H9 (cell line): ENCODE results near the gene METTL23. TPM values are rescaled to one million over a fixed set of nuclear protein-coding genes. Genes with fewer than 3 reads are reported as not detected.

Experiments
- DNase-seq: peaks from one replicate; pipeline ENCODE4 v3.0.0-alpha.2; 2017
- H2AFZ ChIP-seq: one replicate; pipeline ENCODE4 v1.6.1; 2013; ENCODE audit warnings: mild to moderate bottlenecking, low read length, control low read depth, moderate library complexity
- H2AK5ac ChIP-seq: 2 replicates; pipeline ENCODE4 v1.6.1; 2013; ENCODE audit warnings: low read length, control low read depth, mixed read lengths; ENCODE audit not compliant: insufficient read length
- H2BK120ac ChIP-seq: one replicate; pipeline ENCODE4 v1.6.1; 2013; ENCODE audit warnings: low read depth, mild to moderate bottlenecking, low read length, control low read depth, inconsistent platforms; ENCODE audit not compliant: poor library complexity, severe bottlenecking
- H2BK12ac ChIP-seq: 2 replicates; pipeline ENCODE4 v1.6.1; 2013; ENCODE audit warnings: low read length, control low read depth, mixed read lengths, low read depth; ENCODE audit not compliant: insufficient read length
- H2BK15ac ChIP-seq: 2 replicates; pipeline ENCODE4 v1.6.1; 2013; ENCODE audit warnings: low read depth, low read length, control low read depth
- H2BK20ac ChIP-seq: one replicate; pipeline ENCODE4 v1.6.1; 2013; ENCODE audit warnings: low read depth, mild to moderate bottlenecking, low read length, control low read depth, inconsistent platforms; ENCODE audit not compliant: poor library complexity, severe bottlenecking
- H2BK5ac ChIP-seq: 2 replicates; pipeline ENCODE4 v1.6.1; 2013; ENCODE audit warnings: low read length, control low read depth, mixed read lengths; ENCODE audit not compliant: insufficient read length
- H3K14ac ChIP-seq: 2 replicates; pipeline ENCODE4 v1.6.1; 2013; ENCODE audit warnings: low read length, control low read depth; ENCODE audit not compliant: insufficient read depth
- H3K18ac ChIP-seq: 2 replicates; pipeline ENCODE4 v1.6.1; 2013; ENCODE audit warnings: low read depth, mild to moderate bottlenecking, mixed read lengths, low read length, control low read depth; ENCODE audit not compliant: insufficient read length
- H3K23ac ChIP-seq: 2 replicates; pipeline ENCODE4 v1.6.1; 2013; ENCODE audit warnings: low read length, control low read depth, mixed read lengths, low read depth; ENCODE audit not compliant: insufficient read length
- H3K23me2 ChIP-seq: 2 replicates; pipeline ENCODE4 v1.6.1; 2013; ENCODE audit warnings: low read depth, mild to moderate bottlenecking, mixed read lengths, low read length, control low read depth; ENCODE audit not compliant: insufficient read length, poor library complexity, severe bottlenecking
- H3K27ac ChIP-seq: 2 replicates; pipeline ENCODE4 v1.5.1; 2013; ENCODE audit warnings: low read length, control low read depth, mixed read lengths, low read depth; ENCODE audit not compliant: insufficient read length
- H3K27me3 ChIP-seq: 2 replicates; pipeline ENCODE4 v1.6.1; 2013; ENCODE audit warnings: low read length, control low read depth, inconsistent platforms; ENCODE audit not compliant: insufficient read depth
- H3K4ac ChIP-seq: 2 replicates; pipeline ENCODE4 v1.6.1; 2013; ENCODE audit warnings: low read depth, mild to moderate bottlenecking, control low read depth, inconsistent platforms, low read length, moderate library complexity
- H3K4me1 ChIP-seq: 2 replicates; pipeline ENCODE4 v1.6.1; 2013; ENCODE audit warnings: low read length, control low read depth, inconsistent platforms; ENCODE audit not compliant: insufficient read depth
- H3K4me2 ChIP-seq: 2 replicates; pipeline ENCODE4 v1.6.1; 2013; ENCODE audit warnings: low read length, control low read depth, mixed read lengths; ENCODE audit not compliant: insufficient read length, insufficient read depth
- H3K56ac ChIP-seq: 2 replicates; pipeline ENCODE4 v1.6.1; 2013; ENCODE audit warnings: low read depth, mild to moderate bottlenecking, mixed read lengths, low read length, control low read depth; ENCODE audit not compliant: insufficient read length
- H3K79me1 ChIP-seq: 2 replicates; pipeline ENCODE4 v1.6.1; 2013; ENCODE audit warnings: low read depth, mild to moderate bottlenecking, moderate library complexity, low read length, control low read depth, inconsistent platforms; ENCODE audit not compliant: insufficient read depth, poor library complexity, severe bottlenecking
- H3K79me2 ChIP-seq: 2 replicates; pipeline ENCODE4 v1.6.1; 2013; ENCODE audit warnings: low read length, control low read depth, inconsistent platforms; ENCODE audit not compliant: insufficient read depth
- H3K9ac ChIP-seq: 2 replicates; pipeline ENCODE4 v1.6.1; 2013; ENCODE audit warnings: low read length, control low read depth, mixed read lengths; ENCODE audit not compliant: insufficient read length; ENCODE audit errors: extremely low read depth
- H3K9me3 ChIP-seq: one replicate; pipeline ENCODE4 v1.6.1; 2013; ENCODE audit warnings: low read depth, low read length, inconsistent platforms; ENCODE audit not compliant: control insufficient read depth
- H3T11ph ChIP-seq: one replicate; pipeline ENCODE4 v1.6.1; 2013; ENCODE audit warnings: mild to moderate bottlenecking, low read length, control low read depth, inconsistent platforms
- H4K20me1 ChIP-seq: one replicate; pipeline ENCODE4 v1.6.1; 2013; ENCODE audit not compliant: control insufficient read depth, insufficient read length, insufficient read depth
- H4K5ac ChIP-seq: 2 replicates; pipeline ENCODE4 v1.6.1; 2013; ENCODE audit warnings: low read depth, mild to moderate bottlenecking, mixed read lengths, low read length, control low read depth; ENCODE audit not compliant: insufficient read length
- H4K8ac ChIP-seq: replicated peaks from 2 replicates; pipeline ENCODE4 v1.6.1; 2013; ENCODE audit warnings: low read length, control low read depth, mixed read lengths, low read depth; ENCODE audit not compliant: insufficient read length
- H4K91ac ChIP-seq: 2 replicates; pipeline ENCODE4 v1.6.1; 2013; ENCODE audit warnings: low read depth, mild to moderate bottlenecking, moderate library complexity, mixed read lengths, low read length, control low read depth; ENCODE audit not compliant: insufficient read length
- H3K27ac Mint-ChIP-seq, 3 experiments: 2 replicates in 2 of 3; 3 replicates in 1 of 3; pipeline ENCODE4 v1.8.0; 2020 to 2021; ENCODE audit warnings: mixed read lengths in 3 of 3, mild to moderate bottlenecking in 1 of 3, moderate library complexity in 1 of 3
- H3K27me3 Mint-ChIP-seq: 2 replicates; pipeline ENCODE4 v1.8.0; 2021; ENCODE audit warnings: low read depth, mild to moderate bottlenecking, moderate library complexity, mixed read lengths
- H3K36me3 Mint-ChIP-seq, 3 experiments: 2 replicates in 2 of 3; 3 replicates in 1 of 3; pipeline ENCODE4 v1.8.0; 2020 to 2021; ENCODE audit warnings: low read depth in 3 of 3, mixed read lengths in 3 of 3; ENCODE audit not compliant: insufficient read depth in 1 of 3
- H3K4me1 Mint-ChIP-seq, 2 experiments: 2 replicates each; pipeline ENCODE4 v1.8.0; 2020; ENCODE audit warnings: mixed read lengths in 2 of 2
- H3K4me3 Mint-ChIP-seq, 2 experiments: 2 replicates in 1 of 2; 3 replicates in 1 of 2; pipeline ENCODE4 v1.8.0; 2020 to 2021; ENCODE audit warnings: mild to moderate bottlenecking in 2 of 2, mixed read lengths in 2 of 2, moderate library complexity in 1 of 2
- H3K9me3 Mint-ChIP-seq, 2 experiments: 2 replicates in 1 of 2; 3 replicates in 1 of 2; pipeline ENCODE4 v1.8.0; 2020; ENCODE audit warnings: mild to moderate bottlenecking in 2 of 2, mixed read lengths in 2 of 2, moderate library complexity in 1 of 2
- WGBS: extraction: QIAGEN DNeasy Blood & Tissue Kit; methylation state at CpG from one replicate; pipeline ENCODE4 v1.1.7; 2013; ENCODE audit warnings: missing lambda C conversion rate, low lambda C conversion rate, mixed read lengths; ENCODE audit not compliant: insufficient read length; ENCODE audit errors: extremely low coverage; 5-methylcytosine and 5-hydroxymethylcytosine counted together
- total RNA-seq: library from RNA; stranded (reverse); gene quantifications from 2 replicates; pipeline ENCODE4 v1.2.1, GENCODE V29; 2021
- TF ChIP-seq, protein P1 (sequence below): fragments of 200-600 bp; sonication (generic); conservative IDR thresholded peaks from 3 replicates; pipeline ENCODE4 v1.8.0; 2021; ENCODE audit warnings: antibody characterized with exemption, mild to moderate bottlenecking

Gene METTL23
- total RNA-seq, 1 experiment from 2014 or later, result 29.9 TPM

DNA sequence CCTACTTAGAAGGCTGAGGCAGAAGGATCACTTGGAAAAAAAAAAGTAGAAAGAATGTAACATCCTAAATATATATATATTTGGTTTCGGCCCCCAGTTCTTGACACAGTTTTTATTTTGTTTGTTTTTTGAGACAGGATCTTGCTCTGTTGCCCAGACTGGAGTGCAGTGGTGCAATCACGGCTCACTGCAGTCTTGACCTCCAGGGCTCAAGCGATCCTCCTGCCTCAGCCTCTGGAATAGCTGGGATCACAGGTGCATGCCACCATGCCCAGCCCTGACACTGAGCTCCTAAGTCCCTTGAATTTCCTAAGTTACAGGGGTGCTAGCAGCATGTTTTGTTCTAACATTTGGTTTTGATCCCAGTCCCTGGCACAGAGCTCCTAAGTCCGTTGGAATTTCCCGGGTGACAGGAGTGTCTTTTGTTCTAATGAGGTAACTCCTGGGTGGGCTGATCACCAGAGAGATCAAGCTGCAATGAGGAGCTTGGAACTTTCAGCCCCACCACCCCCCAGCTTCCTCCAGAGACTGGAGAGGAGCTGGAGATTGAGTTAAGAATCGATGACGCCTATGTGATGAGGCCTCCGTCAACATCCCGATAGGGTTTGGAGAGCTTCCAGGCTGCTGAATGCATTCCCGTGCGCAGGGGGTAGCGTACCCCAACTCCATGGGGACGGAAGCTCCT lies 35.9 kb upstream of the METTL23 start:
- H3K79me1 ChIP-seq, result no peaks in the 10 kb centered on the region
- Mint-ChIP-seq H3K9me3 (no peaks in the 10 kb centered on the region), H3K27ac (no peak overlapping the region), H3K36me3 (no peaks in the 10 kb centered on the region), H3K4me1 (peaks cover 16 to 30% of the 10 kb centered on the region in 2 experiments), H3K4me3 (no peak overlapping the region), H3K27me3 (no peaks in the 10 kb centered on the region)
- H4K20me1 ChIP-seq, result no peaks in the 10 kb centered on the region
- H4K8ac ChIP-seq, result no peak overlapping the region
- no peak overlapping the region for H3K23ac ChIP-seq
- H3K79me2 ChIP-seq, result no peaks in the 10 kb centered on the region
- no peak overlapping the region for H3K4ac ChIP-seq
- H3K9me3 ChIP-seq, result no peaks in the 10 kb centered on the region
- no peak overlapping the region for H3K18ac ChIP-seq
- H3K56ac ChIP-seq, result no peak overlapping the region
- TF ChIP-seq, protein P1, sequence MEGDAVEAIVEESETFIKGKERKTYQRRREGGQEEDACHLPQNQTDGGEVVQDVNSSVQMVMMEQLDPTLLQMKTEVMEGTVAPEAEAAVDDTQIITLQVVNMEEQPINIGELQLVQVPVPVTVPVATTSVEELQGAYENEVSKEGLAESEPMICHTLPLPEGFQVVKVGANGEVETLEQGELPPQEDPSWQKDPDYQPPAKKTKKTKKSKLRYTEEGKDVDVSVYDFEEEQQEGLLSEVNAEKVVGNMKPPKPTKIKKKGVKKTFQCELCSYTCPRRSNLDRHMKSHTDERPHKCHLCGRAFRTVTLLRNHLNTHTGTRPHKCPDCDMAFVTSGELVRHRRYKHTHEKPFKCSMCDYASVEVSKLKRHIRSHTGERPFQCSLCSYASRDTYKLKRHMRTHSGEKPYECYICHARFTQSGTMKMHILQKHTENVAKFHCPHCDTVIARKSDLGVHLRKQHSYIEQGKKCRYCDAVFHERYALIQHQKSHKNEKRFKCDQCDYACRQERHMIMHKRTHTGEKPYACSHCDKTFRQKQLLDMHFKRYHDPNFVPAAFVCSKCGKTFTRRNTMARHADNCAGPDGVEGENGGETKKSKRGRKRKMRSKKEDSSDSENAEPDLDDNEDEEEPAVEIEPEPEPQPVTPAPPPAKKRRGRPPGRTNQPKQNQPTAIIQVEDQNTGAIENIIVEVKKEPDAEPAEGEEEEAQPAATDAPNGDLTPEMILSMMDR, result no peak
- DNase-seq, result no peak
- no peak overlapping the region for H4K5ac ChIP-seq
- H3K23me2 ChIP-seq, result peaks cover 3% of the 10 kb centered on the region
- no peak overlapping the region for H4K91ac ChIP-seq
- peaks cover 3% of the 10 kb centered on the region; the same call in 1 of the 2 replicates for H3K4me1 ChIP-seq
- no CpG with 5 or more reads among the region's 13 CpGs for WGBS
- no peak overlapping the region for H3K4me2 ChIP-seq
- H2BK20ac ChIP-seq, result no peak overlapping the region
- no peak overlapping the region for H3T11ph ChIP-seq
- H3K14ac ChIP-seq, result no peak overlapping the region
- H3K27me3 ChIP-seq, result no peaks in the 10 kb centered on the region
- no peak overlapping the region for H2BK120ac ChIP-seq
- no peak overlapping the region for H2AK5ac ChIP-seq
- H2AFZ ChIP-seq, result no peak overlapping the region
- H2BK5ac ChIP-seq, result no peak overlapping the region
- H2BK15ac ChIP-seq, result no peak overlapping the region
- no peak overlapping the region for H3K27ac ChIP-seq
- H3K9ac ChIP-seq, result no peak overlapping the region
- H2BK12ac ChIP-seq, result no peak overlapping the region
